ENCODE measurements around the gene CNOT1.

The CNOT1 gene

GRCh38 chr16:58475091-58475619 lies 154.5 kb downstream of the CNOT1 start:
- DNase-seq = no peak

GRCh38 chr16:58474296-58474695 lies 155.3 kb downstream of the CNOT1 start:
- no peak for DNase-seq

DNA sequence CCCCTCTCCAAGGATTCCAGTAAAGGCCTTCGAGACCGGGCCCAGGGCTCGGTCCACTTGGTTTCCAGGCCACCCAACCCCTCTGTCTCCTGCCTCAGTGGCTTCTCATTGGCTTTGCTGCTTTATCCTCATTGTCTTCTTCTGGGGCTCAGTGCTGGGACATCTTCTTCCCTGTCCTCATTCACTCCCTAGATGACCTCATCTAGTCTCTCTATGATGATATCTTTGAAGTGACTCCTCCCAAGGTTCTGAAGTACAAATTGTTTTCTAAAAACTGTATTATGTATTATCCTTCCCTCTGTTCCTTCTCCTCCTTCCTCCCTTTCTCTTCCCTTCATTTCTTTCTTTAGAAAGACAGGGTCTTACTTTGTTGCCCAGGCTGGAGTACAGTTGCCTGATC lies 156.8 kb downstream of the CNOT1 start:
- no peak for DNase-seq

DNA sequence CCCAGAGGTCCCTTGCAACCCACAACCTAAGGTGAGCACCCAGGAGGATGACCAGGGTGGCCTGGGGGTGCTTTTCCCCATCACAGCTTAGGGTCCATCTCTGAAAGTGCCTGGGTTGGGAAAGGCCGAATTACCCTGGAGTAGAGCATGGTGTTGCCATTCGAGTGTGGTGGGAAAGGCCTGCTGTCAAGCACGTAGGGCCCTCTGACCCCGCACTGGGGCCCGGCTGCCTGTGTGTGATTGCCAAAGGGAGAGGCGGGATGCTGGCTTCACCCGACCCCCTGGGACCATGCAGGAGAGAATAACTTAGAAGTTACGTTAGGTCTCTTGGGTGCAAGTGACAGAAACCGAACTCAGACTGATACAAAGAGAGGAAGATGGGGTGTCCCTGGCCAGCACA lies 157.4 kb downstream of the CNOT1 start:
- DNase-seq = no peak

GRCh38 chr16:58471209-58471975 lies 158.2 kb downstream of the CNOT1 start:
- no peak for DNase-seq

Measured in NCI-H1694 (cell line).